ENCODE measurements around the gene MED27.

GRCh38 chr9:132031467-132032237, 48.0 kb downstream of the MED27 start:
- TF ChIP-seq CTCF (conservative IDR thresholded peaks at IDR 0.05; ENCODE audit: low read depth, low read length), result no peak
- TF ChIP-seq EZH2 (IDR thresholded peaks at IDR 0.05; ENCODE audit: low read length, unreplicated experiment), result no peak
- TF ChIP-seq EZH2phosphoT487 (IDR thresholded peaks at IDR 0.05; ENCODE audit: borderline replicate concordance, low read length), result no peak
